GM21515 (cell line): Measurements from ENCODE around the gene FLRT2.

ENCODE experiments used
- ATAC-seq: cut with Tn5 transposase; IDR thresholded peaks from one replicate; pipeline ENCODE4 v1.9.1; 2021; ENCODE audit not compliant: unreplicated experiment

Gene FLRT2

GRCh38 chr14:85562630-85563029 is 32.7 kb downstream of the FLRT2 start:
- ATAC-seq, result no peak

- ATAC-seq, result no peak
Measured at GRCh38 chr14:85564841-85565527, 35.0 kb downstream of the FLRT2 start.

- no peak for ATAC-seq
Measured at GRCh38 chr14:85565862-85566296, 35.9 kb downstream of the FLRT2 start.

- no peak for ATAC-seq
Measured at GRCh38 chr14:85566603-85567002, 36.7 kb downstream of the FLRT2 start.

GRCh38 chr14:85572011-85572410 is 42.1 kb downstream of the FLRT2 start:
- no peak for ATAC-seq

- ATAC-seq, result no peak
Measured at GRCh38 chr14:85572845-85573244, 42.9 kb downstream of the FLRT2 start.

GRCh38 chr14:85573406-85573805 is 43.5 kb downstream of the FLRT2 start:
- ATAC-seq, result no peak

GRCh38 chr14:85574853-85575616 is 45.1 kb downstream of the FLRT2 start:
- ATAC-seq, result no peak

- no peak for ATAC-seq
Measured at GRCh38 chr14:85575617-85575898, 45.6 kb downstream of the FLRT2 start.

- no peak for ATAC-seq
Measured at GRCh38 chr14:85576218-85576617, 46.3 kb downstream of the FLRT2 start.

- no peak for ATAC-seq
Measured at GRCh38 chr14:85576848-85577542, 47.1 kb downstream of the FLRT2 start.

- no peak for ATAC-seq
Measured at GRCh38 chr14:85577543-85578114, 47.7 kb downstream of the FLRT2 start.

- no peak for ATAC-seq
Measured at GRCh38 chr14:85578357-85578756, 48.4 kb downstream of the FLRT2 start.

GRCh38 chr14:85578930-85579329 is 49.0 kb downstream of the FLRT2 start:
- ATAC-seq, result no peak

- no peak for ATAC-seq
Measured at GRCh38 chr14:85579942-85580341, 50.0 kb downstream of the FLRT2 start.

- no peak for ATAC-seq
Measured at GRCh38 chr14:85580536-85581140, 50.7 kb downstream of the FLRT2 start.

- ATAC-seq, result no peak
Measured at GRCh38 chr14:85581691-85582090, 51.7 kb downstream of the FLRT2 start.

- ATAC-seq, result no peak
Measured at GRCh38 chr14:85583380-85583779, 53.4 kb downstream of the FLRT2 start.

GRCh38 chr14:85584481-85584880 is 54.5 kb downstream of the FLRT2 start:
- no peak for ATAC-seq

- no peak for ATAC-seq
Measured at GRCh38 chr14:85587151-85587711, 57.3 kb downstream of the FLRT2 start.

GRCh38 chr14:85590784-85591183 is 60.8 kb downstream of the FLRT2 start:
- no peak for ATAC-seq
